Cerebellar cortex (tissue), 1 donor: Measurements from ENCODE around the gene YWHAE.
A peak's percentile ranks its signal among the peaks of the same experiment; 100 is the strongest.
"Not testable (repeated sequence)": the region's sequence is repeated elsewhere in the genome, so short reads cannot be mapped to it uniquely, and the experiment has no call there.

Experiments used
- DNase-seq: peaks from one replicate; pipeline ENCODE4 v3.0.0-alpha.2; 2015; ENCODE audit warnings: low spot score

YWHAE gene

GRCh38 chr17:1399679-1400512, at the start of gene YWHAE:
YWHAE (minus strand) TSS chr17:1400222; CDS start chr17:1400110, 112 bp downstream.
- DNase-seq = peak; percentile 93

- DNase-seq = no peak
Measured at GRCh38 chr17:1449412-1449967, 49.5 kb upstream of the YWHAE start.

- no peak for DNase-seq
Measured at GRCh38 chr17:1447052-1447451, 47.0 kb upstream of the YWHAE start.

GRCh38 chr17:1446201-1446600, 46.2 kb upstream of the YWHAE start:
- peak; percentile 63 for DNase-seq

GRCh38 chr17:1445695-1446094, 45.7 kb upstream of the YWHAE start:
- not testable (repeated sequence) for DNase-seq

GRCh38 chr17:1442721-1443120, 42.7 kb upstream of the YWHAE start:
- DNase-seq = not testable (repeated sequence)

GRCh38 chr17:1442187-1442586, 42.2 kb upstream of the YWHAE start:
- DNase-seq = no peak

- DNase-seq = no peak
Measured at GRCh38 chr17:1440921-1441320, 40.9 kb upstream of the YWHAE start.

- no peak for DNase-seq
Measured at GRCh38 chr17:1438593-1439083, 38.6 kb upstream of the YWHAE start.

GRCh38 chr17:1435326-1435725, 35.3 kb upstream of the YWHAE start:
- no peak for DNase-seq

- no peak for DNase-seq
Measured at GRCh38 chr17:1434150-1434549, 34.1 kb upstream of the YWHAE start.

- DNase-seq = no peak
Measured at GRCh38 chr17:1431631-1432104, 31.6 kb upstream of the YWHAE start.

GRCh38 chr17:1423456-1424135, 23.6 kb upstream of the YWHAE start:
- no peak for DNase-seq

- DNase-seq = no peak
Measured at GRCh38 chr17:1422885-1423284, 22.9 kb upstream of the YWHAE start.

GRCh38 chr17:1421470-1421869, 21.4 kb upstream of the YWHAE start:
- DNase-seq = no peak

GRCh38 chr17:1420981-1421380, 21.0 kb upstream of the YWHAE start:
- DNase-seq = no peak

GRCh38 chr17:1420163-1420562, 20.1 kb upstream of the YWHAE start:
- no peak for DNase-seq

- not testable (repeated sequence) for DNase-seq
Measured at GRCh38 chr17:1418476-1418875, 18.5 kb upstream of the YWHAE start.

- DNase-seq = no peak
Measured at GRCh38 chr17:1416414-1416813, 16.4 kb upstream of the YWHAE start.

- DNase-seq = no peak
Measured at GRCh38 chr17:1414634-1415033, 14.6 kb upstream of the YWHAE start.

- no peak for DNase-seq
Measured at GRCh38 chr17:1414001-1414574, 14.1 kb upstream of the YWHAE start.

GRCh38 chr17:1413281-1413791, 13.3 kb upstream of the YWHAE start:
- no peak for DNase-seq
